Measurements from ENCODE around the gene UQCC3. TPM values are rescaled to one million over a fixed set of nuclear protein-coding genes. Genes with fewer than 3 reads are reported as not detected.
"Not testable (repeated sequence)": the region's sequence is repeated elsewhere in the genome, so short reads cannot be mapped to it uniquely, and the experiment has no call there.

UQCC3 gene
- total and polyA plus RNA-seq, 2 donors from 2014 or later: 7.6 to 24.8 TPM

DNA sequence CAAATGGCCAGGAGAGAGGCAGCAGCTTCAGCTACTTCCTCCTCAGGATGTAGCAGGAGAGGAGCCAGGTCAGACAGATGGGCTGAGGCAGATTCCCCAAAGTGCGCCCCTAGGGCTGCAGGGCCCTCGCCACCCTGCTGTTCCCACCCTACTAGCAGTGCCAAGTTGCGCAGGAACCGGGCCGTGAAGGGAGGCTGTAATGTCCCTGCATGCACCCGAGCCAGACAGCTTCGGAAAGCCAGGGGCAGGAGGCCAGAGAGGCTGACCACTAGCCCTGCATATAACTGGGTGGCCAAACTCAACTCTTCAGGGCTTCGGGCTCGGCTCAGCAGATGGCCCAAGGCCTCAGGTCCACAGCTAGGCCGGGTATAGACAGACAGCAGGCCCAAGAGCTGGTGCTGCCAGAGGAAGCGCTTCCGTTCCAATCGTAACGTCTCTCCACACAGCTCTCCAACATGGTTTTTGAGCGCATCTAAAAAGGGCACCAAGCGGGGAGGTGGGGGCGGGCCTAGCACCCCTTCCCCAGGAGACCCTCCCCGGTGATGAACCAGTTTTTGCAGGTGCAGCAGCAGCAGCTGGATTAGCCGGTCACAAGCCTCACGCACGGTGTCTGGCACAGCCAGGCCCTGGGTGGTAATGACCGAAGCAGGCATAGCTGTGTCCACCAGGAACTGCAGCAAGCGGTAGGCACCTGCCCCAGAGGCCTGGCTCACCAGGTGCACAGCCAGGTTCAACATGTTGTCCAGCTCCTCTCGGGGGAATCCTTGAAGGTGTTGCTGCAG lies 23.1 kb upstream of the UQCC3 start:
- H3K27ac ChIP-seq (ENCODE audit: low read depth in 2 of 2, low read length in 2 of 2): no peak overlapping the region
- no peaks in the 10 kb centered on the region for H3K27me3 ChIP-seq (ENCODE audit: control insufficient read depth, insufficient read depth, low read length)
- peaks cover 0 to 26% (median 5%) of the 10 kb centered on the region in 3 donors for H3K36me3 ChIP-seq (ENCODE audit: control insufficient read depth in 2 of 3, insufficient read depth in 3 of 3, low read length in 3 of 3)
- TF ChIP-seq, protein P1, sequence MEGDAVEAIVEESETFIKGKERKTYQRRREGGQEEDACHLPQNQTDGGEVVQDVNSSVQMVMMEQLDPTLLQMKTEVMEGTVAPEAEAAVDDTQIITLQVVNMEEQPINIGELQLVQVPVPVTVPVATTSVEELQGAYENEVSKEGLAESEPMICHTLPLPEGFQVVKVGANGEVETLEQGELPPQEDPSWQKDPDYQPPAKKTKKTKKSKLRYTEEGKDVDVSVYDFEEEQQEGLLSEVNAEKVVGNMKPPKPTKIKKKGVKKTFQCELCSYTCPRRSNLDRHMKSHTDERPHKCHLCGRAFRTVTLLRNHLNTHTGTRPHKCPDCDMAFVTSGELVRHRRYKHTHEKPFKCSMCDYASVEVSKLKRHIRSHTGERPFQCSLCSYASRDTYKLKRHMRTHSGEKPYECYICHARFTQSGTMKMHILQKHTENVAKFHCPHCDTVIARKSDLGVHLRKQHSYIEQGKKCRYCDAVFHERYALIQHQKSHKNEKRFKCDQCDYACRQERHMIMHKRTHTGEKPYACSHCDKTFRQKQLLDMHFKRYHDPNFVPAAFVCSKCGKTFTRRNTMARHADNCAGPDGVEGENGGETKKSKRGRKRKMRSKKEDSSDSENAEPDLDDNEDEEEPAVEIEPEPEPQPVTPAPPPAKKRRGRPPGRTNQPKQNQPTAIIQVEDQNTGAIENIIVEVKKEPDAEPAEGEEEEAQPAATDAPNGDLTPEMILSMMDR (IDR thresholded peaks at IDR 0.05; ENCODE audit: borderline replicate concordance, extremely low read depth, insufficient read depth): no peak
- H3K9ac ChIP-seq (ENCODE audit: low read length in 3 of 3): no peak overlapping the region
- FAIRE-seq: no peak
- DNase-seq: no peak
- H3K9me3 ChIP-seq (ENCODE audit: control insufficient read depth in 2 of 3, insufficient read depth in 1 of 3, low read length in 3 of 3): no peaks in the 10 kb centered on the region
- intact Hi-C loops (cut with DNase I): no loop called here
- peaks cover 0 to 20% (median 7%) of the 10 kb centered on the region in 3 donors for H3K4me1 ChIP-seq (ENCODE audit: control insufficient read depth in 2 of 3, insufficient read depth in 2 of 3, low read depth in 1 of 3, low read length in 3 of 3)
- no peak overlapping the region for H3K4me3 ChIP-seq (ENCODE audit: low read length in 3 of 3)

DNA sequence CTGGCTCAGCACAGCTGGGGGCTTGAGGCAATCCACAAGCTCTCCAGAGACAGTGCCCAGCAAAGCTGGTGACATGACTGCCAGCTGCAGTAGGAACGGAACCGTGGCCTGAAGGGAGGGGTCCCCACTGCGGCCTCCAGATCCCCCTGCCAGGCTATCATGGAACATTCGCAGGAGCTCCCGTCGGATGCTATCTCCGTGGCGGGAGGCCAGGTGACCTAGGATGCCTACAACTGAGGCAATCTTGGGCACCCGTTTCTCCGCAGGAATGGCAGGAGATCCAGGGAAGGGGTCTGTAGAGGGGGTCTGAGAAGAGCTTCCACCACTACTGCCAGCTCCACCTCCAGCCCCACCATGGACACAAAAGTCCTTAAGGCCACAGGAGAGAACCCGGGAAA lies 22.5 kb upstream of the UQCC3 start:
- FAIRE-seq: no peak
- DNase-seq: no peak
- Histone ChIP-seq H3K9ac (ENCODE audit: low read length in 3 of 3) (no peak overlapping the region), H3K9me3 (ENCODE audit: control insufficient read depth in 2 of 3, insufficient read depth in 1 of 3, low read length in 3 of 3) (no peaks in the 10 kb centered on the region), H3K4me3 (ENCODE audit: low read length in 3 of 3) (no peak overlapping the region), H3K36me3 (ENCODE audit: control insufficient read depth in 2 of 3, insufficient read depth in 3 of 3, low read length in 3 of 3) (peaks cover 0 to 24% (median 5%) of the 10 kb centered on the region in 3 donors), H3K27ac (ENCODE audit: low read depth in 2 of 2, low read length in 2 of 2) (no peak overlapping the region), H3K27me3 (ENCODE audit: control insufficient read depth, insufficient read depth, low read length) (no peaks in the 10 kb centered on the region), H3K4me1 (ENCODE audit: control insufficient read depth in 2 of 3, insufficient read depth in 2 of 3, low read depth in 1 of 3, low read length in 3 of 3) (peaks cover 0 to 20% (median 7%) of the 10 kb centered on the region in 3 donors)
- intact Hi-C loops (cut with DNase I): no loop called here
- TF ChIP-seq, protein P1 (IDR thresholded peaks at IDR 0.05; ENCODE audit: borderline replicate concordance, extremely low read depth, insufficient read depth): no peak

DNA sequence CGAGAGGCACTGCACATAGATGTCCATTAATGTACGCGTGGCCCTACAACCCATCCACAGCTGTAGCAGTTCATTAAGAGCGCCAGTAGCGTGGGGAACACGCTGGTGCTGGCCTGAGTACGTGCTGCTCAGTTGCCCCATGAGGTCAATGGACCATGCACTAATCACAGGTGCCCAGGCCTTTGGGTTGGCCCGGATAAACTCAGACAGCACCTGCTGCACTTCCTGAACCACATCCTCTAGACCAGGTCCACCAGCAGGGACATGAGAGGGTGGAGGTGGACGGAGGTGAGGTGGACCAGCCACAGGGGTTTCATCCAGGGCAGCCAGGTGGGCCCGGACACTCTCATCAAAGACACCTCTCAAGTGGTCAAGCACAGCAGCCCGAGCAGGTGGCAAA lies 22.0 kb upstream of the UQCC3 start:
- DNase-seq (no peak), FAIRE-seq (no peak)
- no peaks in the 10 kb centered on the region for H3K27me3 ChIP-seq (ENCODE audit: control insufficient read depth, insufficient read depth, low read length)
- no peak overlapping the region for H3K4me3 ChIP-seq (ENCODE audit: low read length in 3 of 3)
- H3K27ac ChIP-seq (ENCODE audit: low read depth in 2 of 2, low read length in 2 of 2): no peak overlapping the region
- H3K9ac ChIP-seq (ENCODE audit: low read length in 3 of 3): no peak overlapping the region
- peaks cover 0 to 19% (median 5%) of the 10 kb centered on the region in 3 donors for H3K36me3 ChIP-seq (ENCODE audit: control insufficient read depth in 2 of 3, insufficient read depth in 3 of 3, low read length in 3 of 3)
- intact Hi-C loops (cut with DNase I): no loop called here
- H3K4me1 ChIP-seq (ENCODE audit: control insufficient read depth in 2 of 3, insufficient read depth in 2 of 3, low read depth in 1 of 3, low read length in 3 of 3): peaks cover 0 to 20% (median 7%) of the 10 kb centered on the region in 3 donors
- TF ChIP-seq, protein P1 (IDR thresholded peaks at IDR 0.05; ENCODE audit: borderline replicate concordance, extremely low read depth, insufficient read depth): no peak
- H3K9me3 ChIP-seq (ENCODE audit: control insufficient read depth in 2 of 3, insufficient read depth in 1 of 3, low read length in 3 of 3): no peaks in the 10 kb centered on the region

DNA sequence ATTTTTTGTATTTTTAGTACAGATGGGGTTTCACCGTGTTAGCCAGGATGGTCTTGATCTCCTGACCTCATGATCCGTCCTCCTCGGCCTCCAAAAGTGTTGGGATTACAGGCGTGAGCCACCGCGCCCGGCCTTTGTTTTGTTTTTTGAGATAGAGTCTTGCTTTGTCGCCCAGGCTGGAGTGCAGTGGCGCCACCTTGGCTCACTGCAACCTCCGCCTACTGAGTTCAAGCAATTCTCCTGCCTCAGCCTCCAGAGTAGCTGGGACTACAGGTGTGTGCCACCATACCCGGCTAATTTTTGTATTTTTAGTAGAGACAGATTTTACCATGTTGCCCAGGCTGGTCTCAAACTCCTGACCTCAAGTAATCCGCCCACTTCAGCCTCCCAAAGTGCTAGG lies 21.2 kb upstream of the UQCC3 start:
- not testable (repeated sequence) for H3K9ac ChIP-seq (ENCODE audit: low read length in 3 of 3); H3K27me3 ChIP-seq (ENCODE audit: control insufficient read depth, insufficient read depth, low read length); DNase-seq

More for the DNA sequence above, 21.2 kb upstream of the UQCC3 start:
- FAIRE-seq; H3K27ac ChIP-seq (ENCODE audit: low read depth in 2 of 2, low read length in 2 of 2); H3K9me3 ChIP-seq (ENCODE audit: control insufficient read depth in 2 of 3, insufficient read depth in 1 of 3, low read length in 3 of 3); intact Hi-C loops (cut with DNase I); H3K4me3 ChIP-seq (ENCODE audit: low read length in 3 of 3): not testable (repeated sequence)
- Histone ChIP-seq H3K36me3 (ENCODE audit: control insufficient read depth in 2 of 3, insufficient read depth in 3 of 3, low read length in 3 of 3) (peaks cover 0 to 19% (median 5%) of the 10 kb centered on the region in 3 donors), H3K4me1 (ENCODE audit: control insufficient read depth in 2 of 3, insufficient read depth in 2 of 3, low read depth in 1 of 3, low read length in 3 of 3) (peaks cover 0 to 17% (median 7%) of the 10 kb centered on the region in 3 donors)

Measured in kidney (tissue), 14 donors.